Psoas muscle (tissue), 8 donors: Measurements from ENCODE around the gene DNAH10. TPM values are rescaled to one million over a fixed set of nuclear protein-coding genes. Genes with fewer than 3 reads are reported as not detected.

Source experiments
- ATAC-seq, 4 donors: fragments of 200-7000 bp; cut with Tn5 transposase; one replicate each; pipeline ENCODE4 v1.9.1; 2020; ENCODE audit warnings: moderate library complexity in 3 of 4, mild to moderate bottlenecking in 2 of 4
- DNase-seq, 2 donors: peaks; one replicate each; pipeline ENCODE4 v3.0.0-alpha.2; 2020
- H3K27ac ChIP-seq: fragments of 200-600 bp; one replicate; pipeline ENCODE4 v1.8.0; 2022
- H3K27me3 ChIP-seq, 3 donors: fragments of 200-600 bp in 1 of 3; one replicate each; pipeline versions ENCODE4 v1.6.1 to v1.8.0; 2013 to 2022; ENCODE audit warnings: low read length in 2 of 3, mild to moderate bottlenecking in 2 of 3, moderate library complexity in 1 of 3; ENCODE audit not compliant: insufficient read depth in 3 of 3
- H3K36me3 ChIP-seq, 2 donors: fragments of 200-600 bp in 1 of 2; one replicate each; pipeline versions ENCODE4 v1.6.1 to v1.8.0; 2013 to 2022; ENCODE audit warnings: low read depth in 1 of 2, mild to moderate bottlenecking in 1 of 2, moderate library complexity in 1 of 2; ENCODE audit not compliant: insufficient read depth in 1 of 2
- H3K4me1 ChIP-seq: fragments of 200-600 bp; one replicate; pipeline ENCODE4 v1.8.0; 2022
- H3K4me3 ChIP-seq: fragments of 200-600 bp; one replicate; pipeline ENCODE4 v1.8.0; 2022; ENCODE audit warnings: mild to moderate bottlenecking
- H3K9me3 ChIP-seq: fragments of 200-600 bp; one replicate; pipeline ENCODE4 v1.8.0; 2022
- CTCF ChIP-seq: fragments of 200-600 bp; IDR thresholded peaks from one replicate; pipeline ENCODE4 v1.8.0; 2022; ENCODE audit warnings: antibody characterized with exemption
- WGBS, 3 donors: extraction: QIAGEN DNeasy Blood & Tissue Kit; methylation state at CpG; one replicate each; pipeline versions ENCODE4 v1.1.6 to v1.1.7; 2013; 5-methylcytosine and 5-hydroxymethylcytosine counted together
- intact Hi-C, 2 donors: fragments of 100-400 bp; cut with DNase I; formaldehyde crosslinking; loops; one replicate each; pipeline versions ENCODE4 v1.11.0 to v1.14.2; 2022
- polyA plus RNA-seq, 3 donors: library from polyadenylated mRNA; stranded (reverse); fragments of 200-250 nt; gene quantifications; one replicate each; pipeline ENCODE4 v1.2.3, GENCODE V29; 2013
- total RNA-seq, 4 donors: library from RNA; stranded (reverse); fragmentation: NEBNext Ultra II Directional in 2 of 4; extraction: Animal tissue kit (Norgen Biotek cat#: 25700) in 2 of 4; gene quantifications; one replicate each; pipeline versions ENCODE4 v1.2.1 to v1.2.4, GENCODE V29; 2021 to 2023
- donor health status: healthy with polysubstance abuse.
- donor health status: DM: no; HTN: no; CAD: no; lungs with moderate emphysema.
- donor health status: Bipolar disorder and iron deficiency.
- donor health status: healthy.
- donor health status: DM: yes; HTN: yes; CAD: no.
- donor health status: DM: no; HTN: no; CAD: no.
- donor health status: DM: no; HTN: no; CAD: no.
- donor health status: DM: yes; HTN: yes; CAD: no.

Gene DNAH10
- total and polyA plus RNA-seq, 7 donors: 0.01 to 0.84 (median 0.24) TPM; not detected in 1

- ATAC-seq (no peak), DNase-seq (no peak)
- 61 to 71% (median 67%) methylated on average over 7 of the region's 7 CpGs for WGBS, 3 donors
- Histone ChIP-seq H3K27me3 (peaks cover 0 to 3% (median 0%) of the 10 kb centered on the region in 3 donors), H3K4me3 (no peak overlapping the region), H3K4me1 (no peaks in the 10 kb centered on the region), H3K9me3 (no peaks in the 10 kb centered on the region), H3K27ac (no peak overlapping the region), H3K36me3 (no peaks in the 10 kb centered on the region)
- intact Hi-C loops: no loop called here
- no peak for TF ChIP-seq CTCF
Observed at GRCh38 chr12:123771261-123771660, 9.2 kb downstream of the DNAH10 start.

DNA sequence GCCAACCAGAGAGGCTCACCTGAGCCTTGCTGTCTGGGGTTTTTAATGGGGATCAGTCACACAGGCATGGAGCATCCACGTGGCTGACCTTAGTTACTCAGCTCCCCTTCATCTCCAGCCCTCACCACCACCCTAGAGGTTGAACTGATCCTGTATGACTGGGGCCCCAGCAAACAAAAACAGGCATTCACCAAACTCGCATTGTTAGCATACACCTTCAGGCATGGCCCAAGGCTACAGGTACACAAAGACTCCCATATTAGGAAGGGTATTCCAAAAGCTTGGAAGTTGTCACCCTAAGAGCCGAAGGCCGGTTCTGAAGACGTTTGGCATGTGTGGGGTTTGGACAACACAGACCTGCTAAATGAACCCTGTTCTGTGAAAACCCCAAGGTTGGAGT is 10.0 kb downstream of the DNAH10 start:
- ATAC-seq: no peak
- no peaks in the 10 kb centered on the region for H3K4me1 ChIP-seq
- no peak overlapping the region for H3K27ac ChIP-seq
- peaks cover 0 to 3% (median 0%) of the 10 kb centered on the region in 3 donors for H3K27me3 ChIP-seq
- WGBS, 3 donors: 79 to 84% (median 81%) methylated on average over 5 of the region's 5 CpGs
- H3K9me3 ChIP-seq: no peaks in the 10 kb centered on the region
- no peak for TF ChIP-seq CTCF
- no peak for DNase-seq
- no peak overlapping the region for H3K4me3 ChIP-seq
- H3K36me3 ChIP-seq: no peaks in the 10 kb centered on the region
- intact Hi-C loops: no loop called here

- H3K27ac ChIP-seq: no peak overlapping the region
- no peaks in the 10 kb centered on the region for H3K36me3 ChIP-seq
Observed at GRCh38 chr12:123773375-123773774, 11.3 kb downstream of the DNAH10 start.

GRCh38 chr12:123779551-123779950 is 17.4 kb downstream of the DNAH10 start:
- no peak for TF ChIP-seq CTCF
- Histone ChIP-seq H3K27ac (no peak overlapping the region), H3K9me3 (no peaks in the 10 kb centered on the region), H3K27me3 (no peaks in the 10 kb centered on the region), H3K4me3 (no peak overlapping the region), H3K36me3 (no peaks in the 10 kb centered on the region), H3K4me1 (no peaks in the 10 kb centered on the region)
- no peak for DNase-seq
- intact Hi-C loops: no loop called here
- no peak for ATAC-seq

More at GRCh38 chr12:123773375-123773774, 11.3 kb downstream of the DNAH10 start:
- intact Hi-C loops: no loop called here
- no peak for TF ChIP-seq CTCF
- WGBS, 3 donors: 47 to 75% (median 50%) methylated on average over 1 of the region's 1 CpG
- Histone ChIP-seq H3K4me3 (no peak overlapping the region), H3K27me3 (peaks cover 0 to 3% (median 0%) of the 10 kb centered on the region in 3 donors), H3K9me3 (no peaks in the 10 kb centered on the region), H3K4me1 (no peaks in the 10 kb centered on the region)
- DNase-seq (no peak), ATAC-seq (no peak)
